Activated naive CD4-positive, alpha-beta T cell treated with anti-CD3 and anti-CD28 coated beads, Interleukin-2, amount 50 U/mL, for 24 hours (primary cell): ENCODE data around the gene NXT1.
"Not testable (repeated sequence)": the region's sequence is repeated elsewhere in the genome, so short reads cannot be mapped to it uniquely, and the experiment has no call there.

Experiments used
- H3K27ac Mint-ChIP-seq: one replicate; pipeline ENCODE4 v1.8.0; 2021; ENCODE audit warnings: mild to moderate bottlenecking, mixed read lengths
- H3K27me3 Mint-ChIP-seq: one replicate; pipeline ENCODE4 v1.8.0; 2021; ENCODE audit warnings: mixed read lengths
- H3K36me3 Mint-ChIP-seq: one replicate; pipeline ENCODE4 v1.8.0; 2021; ENCODE audit warnings: mixed read lengths
- H3K4me1 Mint-ChIP-seq: one replicate; pipeline ENCODE4 v1.8.0; 2021; ENCODE audit warnings: mixed read lengths
- H3K4me3 Mint-ChIP-seq: one replicate; pipeline ENCODE4 v1.8.0; 2021; ENCODE audit warnings: mild to moderate bottlenecking, mixed read lengths
- H3K9me3 Mint-ChIP-seq: one replicate; pipeline ENCODE4 v1.8.0; 2021; ENCODE audit warnings: mixed read lengths

NXT1 gene

DNA sequence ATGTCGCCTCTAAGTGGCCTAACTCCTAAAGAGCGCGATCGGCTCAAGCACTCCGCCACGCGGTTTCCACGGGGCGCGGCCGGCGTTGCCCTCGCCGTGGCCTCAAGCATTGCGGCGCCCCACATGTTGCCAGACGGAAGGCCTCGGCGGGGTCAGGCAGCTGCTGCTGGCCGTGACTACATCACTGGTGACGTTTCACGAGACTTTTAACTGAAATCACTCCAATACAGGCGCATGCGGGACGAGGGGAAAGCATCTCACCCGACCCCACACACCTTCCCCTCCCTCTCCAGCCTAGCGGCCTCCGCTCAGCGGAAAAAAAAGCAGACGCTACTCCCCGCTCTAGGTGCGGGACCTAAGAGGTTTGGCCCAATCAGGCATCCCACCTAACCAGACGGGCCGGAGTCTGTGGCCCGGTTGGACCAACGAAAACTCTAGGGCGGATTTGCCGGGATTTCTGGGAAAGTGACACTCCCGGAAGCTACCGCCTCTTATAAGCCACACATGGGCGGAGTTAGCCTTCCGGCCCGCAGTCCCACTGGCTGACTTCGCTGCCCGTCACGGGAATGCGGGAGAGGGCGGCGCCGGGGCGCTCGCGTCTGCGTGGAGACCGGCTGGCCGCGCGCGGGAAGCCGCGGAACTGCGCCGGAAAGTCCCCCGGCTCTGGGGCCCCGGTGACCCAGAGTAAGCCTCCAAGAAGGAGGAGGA lies at the start of gene NXT1:
NXT1 (plus strand) TSS at position 596 of the 708 bp plus-strand sequence. CDS start 3,251 bp downstream, outside the sequence.
- Mint-ChIP-seq H3K27ac (peak within 1 kb of the TSS; percentile 100), H3K9me3 (no peaks in the 10 kb centered on the region), H3K4me3 (peak within 1 kb of the TSS; percentile 99), H3K4me1 (peaks cover 19% of the 10 kb centered on the region), H3K27me3 (no peaks in the 10 kb centered on the region), H3K36me3 (peaks cover 6% of the 10 kb centered on the region)

DNA sequence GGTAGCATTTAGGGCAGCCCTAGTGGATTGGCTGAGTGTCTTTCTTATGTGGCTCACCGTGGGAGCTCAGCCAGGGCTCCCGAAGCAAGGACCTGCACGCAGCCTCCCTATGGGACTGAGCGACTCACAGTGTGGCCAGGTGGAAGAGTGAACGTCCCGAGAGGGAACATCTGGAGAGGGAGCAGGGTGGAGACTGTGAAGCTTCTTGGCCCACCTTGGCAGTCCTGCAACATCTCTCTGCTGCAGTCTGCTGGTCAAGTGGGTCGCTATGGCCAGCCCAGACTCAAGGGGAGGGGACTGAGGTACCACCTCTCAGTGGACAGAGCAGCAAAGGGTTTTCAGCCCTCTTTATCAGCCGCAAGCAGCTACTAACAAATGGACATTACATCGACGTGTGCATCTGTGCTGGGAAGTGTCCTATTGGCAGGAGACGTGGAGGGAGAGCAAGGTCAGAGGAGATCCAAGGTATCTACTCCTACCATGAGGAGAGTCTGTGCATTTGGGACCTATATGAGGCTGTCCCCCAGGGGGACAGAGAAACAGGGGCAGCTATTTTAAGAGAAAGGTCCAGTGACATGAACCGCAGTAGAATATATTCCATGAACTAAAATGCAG lies 49.0 kb upstream of the NXT1 start:
- Mint-ChIP-seq H3K4me1 (no peaks in the 10 kb centered on the region), H3K9me3 (no peaks in the 10 kb centered on the region), H3K27ac (no peak overlapping the region), H3K27me3 (no peaks in the 10 kb centered on the region), H3K36me3 (no peaks in the 10 kb centered on the region), H3K4me3 (no peak overlapping the region)

DNA sequence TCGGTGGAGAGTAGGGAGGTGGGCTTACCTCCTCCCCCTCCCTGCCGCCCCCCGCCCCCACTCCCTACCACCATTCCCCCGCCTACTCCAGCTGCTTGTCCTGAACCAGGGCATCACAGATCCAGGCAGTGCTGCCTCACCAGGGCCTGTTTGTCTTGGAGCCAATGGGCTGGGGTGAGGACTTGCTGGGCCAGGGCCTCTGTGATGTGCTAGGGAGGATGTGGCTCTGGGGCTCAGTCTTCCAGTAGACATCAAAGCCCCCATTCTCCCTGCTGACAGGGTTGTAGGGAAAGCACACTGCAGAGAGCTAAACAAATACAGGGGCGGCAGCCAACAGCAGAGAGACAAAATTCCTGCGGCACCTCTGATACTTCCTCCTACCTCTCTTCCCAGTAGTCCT lies 48.2 kb upstream of the NXT1 start:
- Mint-ChIP-seq H3K36me3 (no peaks in the 10 kb centered on the region), H3K4me3 (no peak overlapping the region), H3K9me3 (no peaks in the 10 kb centered on the region), H3K27ac (no peak overlapping the region), H3K27me3 (no peaks in the 10 kb centered on the region), H3K4me1 (no peaks in the 10 kb centered on the region)

DNA sequence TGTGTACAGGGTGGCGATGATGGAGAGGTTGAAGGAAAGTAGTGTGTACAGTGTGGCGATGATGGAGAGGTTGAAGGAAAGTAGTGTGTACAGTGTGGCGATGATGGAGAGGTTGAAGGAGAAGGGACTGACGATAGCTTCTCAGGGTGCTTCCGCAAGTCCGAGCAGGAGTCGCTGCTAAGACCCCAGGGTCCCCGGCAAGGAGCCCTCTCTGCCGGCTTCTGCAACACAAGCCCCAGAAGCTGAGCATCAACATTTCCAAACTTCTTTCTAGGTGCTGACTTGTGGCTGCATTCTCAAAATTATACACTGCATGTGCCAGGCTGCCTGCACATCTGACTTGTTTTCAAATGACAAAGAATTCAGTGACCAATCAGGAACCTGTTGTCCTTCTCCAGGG lies 47.8 kb upstream of the NXT1 start:
- Mint-ChIP-seq H3K27me3 (no peaks in the 10 kb centered on the region), H3K4me3 (no peak overlapping the region), H3K36me3 (no peaks in the 10 kb centered on the region), H3K27ac (no peak overlapping the region), H3K4me1 (no peaks in the 10 kb centered on the region), H3K9me3 (no peaks in the 10 kb centered on the region)

DNA sequence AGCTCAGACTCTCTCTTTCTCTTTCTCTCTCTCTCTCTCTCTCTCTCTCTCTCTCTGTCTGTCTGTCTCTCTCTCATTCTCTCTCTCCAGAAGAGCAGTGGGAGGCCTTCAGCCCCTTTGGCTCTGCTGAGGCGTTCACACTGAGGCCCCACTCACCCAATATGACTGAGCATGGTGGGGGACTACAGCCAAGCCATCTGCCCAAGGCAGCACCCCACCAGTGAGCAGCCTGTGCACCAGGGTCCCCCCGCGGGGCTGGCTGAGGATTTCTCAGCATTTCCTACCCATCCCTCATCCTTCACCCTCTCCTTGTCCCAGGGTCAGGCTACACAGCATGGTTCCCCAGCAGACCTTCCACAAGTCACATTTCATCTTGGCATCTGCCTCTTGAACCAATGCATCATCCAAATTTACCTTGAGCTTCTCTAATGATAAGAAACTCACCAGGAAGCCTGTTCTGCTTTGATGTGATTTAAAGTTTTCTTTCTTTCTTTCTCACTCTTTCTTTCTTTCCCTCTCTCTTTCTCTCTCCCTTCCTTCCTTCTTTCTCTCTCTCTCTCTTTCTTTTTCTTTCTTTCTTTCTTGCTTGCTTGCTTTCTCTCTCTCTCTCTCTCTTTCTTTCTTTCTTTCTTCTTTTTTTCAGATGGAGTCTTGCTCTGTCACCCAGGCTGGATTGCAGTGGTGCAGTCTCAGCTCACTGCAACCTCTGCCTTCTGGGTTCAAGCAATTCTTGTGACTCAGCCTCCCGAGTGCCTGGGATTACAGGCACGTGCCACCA lies 47.1 kb upstream of the NXT1 start:
- H3K27ac Mint-ChIP-seq = no peak overlapping the region

DNA sequence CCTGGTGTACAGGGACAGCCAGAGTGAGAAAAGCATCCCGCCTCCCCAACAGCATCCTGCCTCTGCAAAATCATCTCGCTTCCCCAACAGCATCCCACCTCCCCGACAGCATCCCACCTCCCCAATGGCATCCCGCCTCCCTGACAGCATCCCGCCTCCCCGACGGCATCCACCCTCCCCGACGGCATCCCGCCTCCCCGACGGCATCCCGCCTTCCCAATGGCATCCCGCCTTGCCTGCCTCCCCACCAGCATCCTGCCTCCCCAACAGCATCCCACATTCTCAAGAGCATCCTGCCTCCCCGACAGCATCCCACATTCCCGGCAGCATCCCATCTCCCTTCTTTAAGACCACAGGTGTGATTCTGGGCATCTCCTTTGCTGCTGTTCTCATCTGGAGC lies 46.0 kb upstream of the NXT1 start:
- Mint-ChIP-seq H3K27me3 (no peaks in the 10 kb centered on the region), H3K4me1 (no peaks in the 10 kb centered on the region), H3K27ac (no peak overlapping the region), H3K9me3 (no peaks in the 10 kb centered on the region), H3K36me3 (peaks cover 3% of the 10 kb centered on the region), H3K4me3 (no peak overlapping the region)

More for the DNA sequence above, 47.1 kb upstream of the NXT1 start:
- Mint-ChIP-seq H3K4me3 (no peak overlapping the region), H3K9me3 (no peaks in the 10 kb centered on the region), H3K27me3 (no peaks in the 10 kb centered on the region), H3K36me3 (peaks cover 3% of the 10 kb centered on the region), H3K4me1 (no peaks in the 10 kb centered on the region)

DNA sequence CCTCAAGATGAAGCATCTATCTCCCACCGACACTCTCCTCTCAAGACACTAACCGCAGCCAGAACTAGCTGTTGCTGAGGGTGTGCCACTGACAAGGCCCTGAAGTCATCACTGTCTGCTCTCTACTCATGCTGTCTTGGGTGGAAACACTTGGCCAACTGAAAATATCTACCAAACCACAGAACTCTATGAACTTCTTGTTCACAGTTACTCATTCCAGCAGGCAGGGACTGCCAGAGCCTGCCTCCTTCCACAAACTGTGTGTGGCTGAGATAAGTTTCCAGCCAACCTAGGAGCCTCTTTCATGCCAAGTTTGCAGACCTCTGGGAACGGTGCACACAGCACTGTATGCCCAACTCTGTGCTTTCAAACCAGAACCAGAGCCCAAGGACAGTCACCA lies 45.5 kb upstream of the NXT1 start:
- Mint-ChIP-seq H3K36me3 (peaks cover 3% of the 10 kb centered on the region), H3K27me3 (no peaks in the 10 kb centered on the region), H3K9me3 (no peaks in the 10 kb centered on the region), H3K4me1 (no peaks in the 10 kb centered on the region), H3K27ac (no peak overlapping the region), H3K4me3 (no peak overlapping the region)

DNA sequence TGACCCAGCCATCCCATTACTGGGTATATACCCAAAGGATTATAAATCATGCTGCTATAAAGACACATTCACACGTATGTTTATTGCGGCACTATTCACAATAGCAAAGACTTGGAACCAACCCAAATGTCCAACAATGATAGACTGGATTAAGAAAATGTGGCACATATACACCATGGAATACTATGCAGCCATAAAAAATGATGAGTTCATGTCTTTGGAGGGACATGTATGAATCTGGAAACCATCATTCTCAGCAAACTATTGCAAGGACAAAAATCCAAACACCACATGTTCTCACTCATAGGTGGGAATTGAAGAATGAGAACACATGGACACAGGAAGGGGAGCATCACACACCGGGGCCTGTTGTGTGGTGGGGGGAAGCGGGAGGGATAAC lies 43.2 kb upstream of the NXT1 start:
- not testable (repeated sequence) for H3K4me1 Mint-ChIP-seq, H3K36me3 Mint-ChIP-seq, H3K27me3 Mint-ChIP-seq, H3K27ac Mint-ChIP-seq, H3K9me3 Mint-ChIP-seq, H3K4me3 Mint-ChIP-seq

DNA sequence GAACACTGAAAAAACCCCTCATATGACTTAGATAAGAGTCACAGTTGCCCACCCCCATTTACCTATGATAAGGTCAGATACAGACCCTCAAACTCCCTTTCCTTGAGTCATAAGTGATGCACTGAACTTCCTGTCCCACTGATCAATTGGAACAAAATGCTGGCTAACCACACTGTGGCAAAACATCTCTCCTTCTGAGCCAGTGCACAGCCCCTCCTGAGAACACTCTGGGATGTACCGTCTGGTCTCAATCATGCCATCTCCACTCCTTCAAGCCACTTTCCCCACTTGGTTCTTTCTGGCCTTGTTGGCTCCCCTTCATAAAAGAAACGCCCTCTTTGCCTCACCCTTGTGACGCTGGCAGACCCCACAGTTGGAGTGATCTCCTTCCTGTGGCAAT lies 42.6 kb upstream of the NXT1 start:
- no peaks in the 10 kb centered on the region for H3K4me1 Mint-ChIP-seq

DNA sequence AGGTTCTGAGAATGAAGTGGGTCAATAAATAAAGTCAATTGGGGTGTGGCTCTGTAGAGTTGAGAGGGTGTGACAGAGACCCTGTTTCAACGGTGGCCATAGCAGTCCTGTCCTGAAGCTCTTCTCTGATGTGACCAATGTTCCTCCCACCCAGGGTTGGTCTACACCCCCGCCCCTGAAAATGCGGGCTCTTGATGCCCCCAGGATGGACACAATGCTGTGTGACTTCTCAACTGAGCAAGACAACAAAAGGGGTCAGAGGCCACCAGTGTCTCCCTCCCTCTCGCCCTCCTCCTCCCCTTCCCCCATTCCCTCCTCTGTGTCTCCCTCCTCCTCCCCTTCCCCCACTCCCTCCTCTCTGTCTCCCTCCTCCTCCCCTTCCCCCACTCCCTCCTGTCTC lies 41.7 kb upstream of the NXT1 start:
- Mint-ChIP-seq H3K27ac (no peak overlapping the region), H3K4me3 (no peak overlapping the region), H3K27me3 (peaks cover 3% of the 10 kb centered on the region), H3K4me1 (no peaks in the 10 kb centered on the region), H3K36me3 (peaks cover 3% of the 10 kb centered on the region), H3K9me3 (no peaks in the 10 kb centered on the region)

More for the DNA sequence above, 42.6 kb upstream of the NXT1 start:
- Mint-ChIP-seq H3K9me3 (no peaks in the 10 kb centered on the region), H3K4me3 (no peak overlapping the region), H3K27ac (no peak overlapping the region), H3K36me3 (peaks cover 3% of the 10 kb centered on the region), H3K27me3 (peaks cover 3% of the 10 kb centered on the region)

DNA sequence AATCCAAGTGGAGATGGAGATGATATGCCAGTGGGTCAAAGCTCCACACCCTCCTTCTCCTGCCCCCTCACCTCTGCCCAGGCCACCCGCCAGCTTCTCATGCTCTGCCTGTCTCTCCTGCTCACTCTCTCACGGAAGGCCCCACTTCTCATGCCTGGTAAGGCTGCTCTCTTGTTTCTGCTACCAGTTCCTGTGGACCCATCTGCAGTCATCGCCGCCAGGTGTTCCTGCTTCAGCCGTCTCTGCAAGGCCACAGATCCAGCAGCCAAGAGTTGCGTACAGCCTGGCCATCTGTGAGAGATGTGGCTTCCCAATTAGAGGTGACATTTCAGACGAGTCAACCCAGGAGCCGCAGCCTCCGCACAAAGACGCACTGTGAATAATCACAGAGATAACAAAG lies 40.8 kb upstream of the NXT1 start:
- Mint-ChIP-seq H3K36me3 (peaks cover 3% of the 10 kb centered on the region), H3K27me3 (peaks cover 3% of the 10 kb centered on the region), H3K4me3 (no peak overlapping the region), H3K27ac (no peak overlapping the region), H3K9me3 (no peaks in the 10 kb centered on the region), H3K4me1 (no peaks in the 10 kb centered on the region)

DNA sequence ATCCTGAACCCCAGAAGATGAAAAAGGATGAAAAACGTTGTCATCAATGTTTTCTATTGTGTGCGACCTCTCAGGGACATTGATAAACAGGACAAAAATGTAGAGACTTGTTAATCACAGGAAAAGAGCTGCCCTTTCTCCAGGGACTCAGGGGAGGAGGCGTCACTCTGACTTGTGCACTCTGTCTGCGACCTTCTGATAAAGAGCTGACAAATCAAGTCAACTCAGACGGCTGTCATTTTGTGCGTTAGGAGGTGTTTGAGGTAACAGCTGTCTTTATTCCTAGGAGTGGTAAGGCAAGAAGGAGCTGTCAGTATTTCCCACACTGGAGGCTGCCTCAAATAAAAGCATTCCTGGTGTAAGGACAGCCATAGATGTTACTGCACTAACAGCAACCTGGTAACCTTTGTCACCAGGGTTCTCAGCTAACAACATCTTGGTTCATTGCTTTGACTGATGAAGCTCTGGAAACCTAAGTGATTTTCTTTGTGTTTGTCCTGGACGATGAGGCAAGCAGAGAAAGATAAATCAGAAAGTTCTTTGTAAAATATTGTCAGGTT lies 38.6 kb upstream of the NXT1 start:
- H3K4me3 Mint-ChIP-seq = no peak overlapping the region
- peaks cover 3% of the 10 kb centered on the region for H3K36me3 Mint-ChIP-seq
- H3K27ac Mint-ChIP-seq = no peak overlapping the region
- no peaks in the 10 kb centered on the region for H3K4me1 Mint-ChIP-seq
- H3K9me3 Mint-ChIP-seq = no peaks in the 10 kb centered on the region
- H3K27me3 Mint-ChIP-seq = peaks cover 3% of the 10 kb centered on the region

DNA sequence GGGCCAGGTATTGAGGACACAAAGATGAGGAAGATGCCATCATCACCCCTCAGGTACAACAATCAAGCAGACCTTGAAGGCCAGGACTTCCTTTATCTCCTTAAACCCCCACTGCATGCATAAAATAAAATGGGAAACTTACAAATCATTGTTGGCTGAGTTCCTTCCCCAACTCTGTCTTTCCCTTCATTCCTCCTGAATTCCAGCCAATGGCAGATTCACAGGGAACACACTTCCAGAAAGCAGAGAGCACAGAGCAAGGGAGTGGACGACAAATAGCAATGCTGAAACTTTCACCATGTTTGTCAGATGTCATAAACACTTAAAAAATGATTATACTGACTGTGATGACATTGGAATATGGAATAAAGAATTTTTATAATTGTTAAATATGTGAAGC lies 37.3 kb upstream of the NXT1 start:
- H3K4me3 Mint-ChIP-seq = no peak overlapping the region
- H3K4me1 Mint-ChIP-seq = no peaks in the 10 kb centered on the region
- no peaks in the 10 kb centered on the region for H3K36me3 Mint-ChIP-seq
- H3K9me3 Mint-ChIP-seq = no peaks in the 10 kb centered on the region
- no peak overlapping the region for H3K27ac Mint-ChIP-seq
- H3K27me3 Mint-ChIP-seq = peaks cover 3% of the 10 kb centered on the region

DNA sequence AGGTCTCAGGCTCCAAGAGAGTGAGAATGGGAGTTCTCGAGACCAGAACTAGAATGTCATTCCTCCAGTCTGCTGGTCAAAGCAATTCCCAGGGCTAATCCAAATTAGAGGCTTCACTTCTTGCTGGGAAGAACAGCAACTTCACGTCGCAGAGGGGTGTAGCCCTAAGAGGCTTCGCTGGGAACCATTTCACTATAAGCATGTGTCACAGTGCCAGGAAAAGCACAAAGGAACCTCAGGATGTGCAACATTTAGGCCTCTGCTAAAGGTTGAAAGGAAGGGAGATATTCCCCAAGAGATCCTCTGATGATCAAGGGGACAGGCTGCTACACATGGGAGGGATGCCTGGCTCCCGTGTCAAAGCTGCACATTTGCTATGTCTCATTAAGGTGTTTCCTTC lies 35.9 kb upstream of the NXT1 start:
- Mint-ChIP-seq H3K27me3 (peaks cover 3% of the 10 kb centered on the region), H3K9me3 (no peaks in the 10 kb centered on the region)

DNA sequence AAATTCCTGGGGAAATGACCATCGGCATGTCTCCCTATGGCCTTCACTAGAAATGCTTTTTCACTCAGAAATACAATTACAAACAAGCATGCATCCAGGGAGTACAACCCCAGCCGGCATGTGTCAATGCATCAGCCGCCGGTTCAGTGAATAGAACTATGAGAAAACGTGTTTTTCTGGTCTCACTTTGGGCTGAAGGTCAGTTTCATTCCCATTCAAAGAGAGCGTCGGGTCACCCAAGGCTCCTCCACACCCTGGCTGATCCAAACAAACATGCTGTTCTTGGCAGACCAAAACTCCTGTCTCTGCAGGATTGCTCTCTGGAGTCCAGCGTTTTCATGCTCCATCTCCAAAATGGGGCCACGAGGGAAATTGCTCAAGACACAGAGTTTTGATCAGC lies 35.5 kb upstream of the NXT1 start:
- no peak overlapping the region for H3K4me3 Mint-ChIP-seq
- no peaks in the 10 kb centered on the region for H3K36me3 Mint-ChIP-seq
- no peaks in the 10 kb centered on the region for H3K9me3 Mint-ChIP-seq
- H3K27me3 Mint-ChIP-seq = peaks cover 3% of the 10 kb centered on the region
- no peak overlapping the region for H3K27ac Mint-ChIP-seq
- H3K4me1 Mint-ChIP-seq = no peaks in the 10 kb centered on the region

More for the DNA sequence above, 35.9 kb upstream of the NXT1 start:
- Mint-ChIP-seq H3K4me3 (no peak overlapping the region), H3K4me1 (no peaks in the 10 kb centered on the region), H3K27ac (no peak overlapping the region), H3K36me3 (no peaks in the 10 kb centered on the region)

DNA sequence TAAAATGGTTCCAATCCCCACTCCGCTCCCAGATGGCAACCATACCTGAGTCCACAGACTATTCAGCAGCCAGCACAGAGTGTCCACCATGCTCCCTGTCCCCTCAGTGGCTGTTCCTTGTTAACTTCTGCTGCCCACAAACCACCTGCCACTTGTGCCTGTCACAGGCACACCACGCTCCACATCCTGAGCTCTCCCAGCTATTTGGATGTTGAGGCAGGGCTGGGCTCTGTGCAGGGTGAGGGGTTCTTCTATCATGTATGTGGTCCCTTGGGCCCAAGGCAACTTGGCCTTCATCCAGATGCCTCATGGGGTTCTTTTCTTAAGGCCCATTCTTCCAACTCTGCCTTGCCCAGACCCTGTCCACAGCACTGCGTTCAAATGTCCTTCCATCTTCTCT lies 34.0 kb upstream of the NXT1 start:
- Mint-ChIP-seq H3K36me3 (no peaks in the 10 kb centered on the region), H3K9me3 (no peaks in the 10 kb centered on the region), H3K27ac (no peak overlapping the region), H3K4me1 (no peaks in the 10 kb centered on the region), H3K4me3 (no peak overlapping the region), H3K27me3 (peaks cover 1% of the 10 kb centered on the region)
